ENCODE data around the gene ZNF341.

ZNF341 gene

GRCh38 chr20:33822423-33822822 lies 90.6 kb downstream of the ZNF341 start:
- Histone ChIP-seq H3K27me3 (ENCODE audit: control insufficient read depth in 3 of 3, insufficient read depth in 3 of 3, low read depth in 1 of 3, low read length in 3 of 3) (no peaks in the 10 kb centered on the region), H2AK5ac (ENCODE audit: low read depth, low read length) (no peak overlapping the region), H2BK5ac (ENCODE audit: low read length) (no peak overlapping the region), H3K18ac (ENCODE audit: low read length) (no peak overlapping the region), H2AFZ (ENCODE audit: low read length) (no peak overlapping the region), H3K4me1 (ENCODE audit: control insufficient read depth in 2 of 2, insufficient read depth in 1 of 2, low read depth in 1 of 2, low read length in 2 of 2) (peaks cover 2 to 3% of the 10 kb centered on the region in 2 donors), H3K27ac (replicated peaks; ENCODE audit: low read length) (no peak overlapping the region), H2BK15ac (ENCODE audit: low read length) (no peak overlapping the region), H3K4me2 (ENCODE audit: insufficient read depth, low read length, poor library complexity, severe bottlenecking) (no peak overlapping the region), H3K14ac (ENCODE audit: low read length) (no peak overlapping the region), H3K9ac (ENCODE audit: low read depth, low read length, poor library complexity) (no peak overlapping the region), H3K36me3 (replicated peaks in 1 of 2; ENCODE audit: control insufficient read depth in 2 of 2, insufficient read depth in 2 of 2, low read length in 2 of 2) (no peaks in the 10 kb centered on the region), H3K4ac (ENCODE audit: low read length) (no peak overlapping the region), H2BK12ac (ENCODE audit: low read length) (no peak overlapping the region), H3K4me3 (ENCODE audit: low read length in 2 of 2) (no peak overlapping the region), H3K79me1 (ENCODE audit: low read depth, low read length) (peaks cover 4% of the 10 kb centered on the region), H3K9me3 (replicated peaks in 1 of 2; ENCODE audit: control insufficient read depth in 2 of 2, insufficient read depth in 1 of 2, low read depth in 1 of 2, low read length in 2 of 2) (no peaks in the 10 kb centered on the region), H2BK120ac (ENCODE audit: low read depth, low read length) (no peak overlapping the region), H4K91ac (ENCODE audit: low read depth, low read length, poor library complexity) (no peak overlapping the region), H4K8ac (ENCODE audit: low read depth, low read length) (no peak overlapping the region), H3K23ac (ENCODE audit: low read depth, low read length, poor library complexity) (no peak overlapping the region)
- no peak for DNase-seq (ENCODE audit: low spot score)
- no CpG with 5 or more reads among the region's 5 CpGs for WGBS, 2 donors (ENCODE audit: extremely low coverage in 2 of 2, insufficient read length in 2 of 2, insufficient replicate concordance in 1 of 2)

GRCh38 chr20:33822991-33823390 lies 91.2 kb downstream of the ZNF341 start:
- Histone ChIP-seq H3K27ac (replicated peaks; ENCODE audit: low read length) (no peak overlapping the region), H3K9me3 (replicated peaks in 1 of 2; ENCODE audit: control insufficient read depth in 2 of 2, insufficient read depth in 1 of 2, low read depth in 1 of 2, low read length in 2 of 2) (no peaks in the 10 kb centered on the region), H3K4me3 (ENCODE audit: low read length in 2 of 2) (no peak overlapping the region), H3K14ac (ENCODE audit: low read length) (no peak overlapping the region), H2BK12ac (ENCODE audit: low read length) (no peak overlapping the region), H2BK5ac (ENCODE audit: low read length) (no peak overlapping the region), H4K8ac (ENCODE audit: low read depth, low read length) (no peak overlapping the region), H3K18ac (ENCODE audit: low read length) (no peak overlapping the region), H3K27me3 (ENCODE audit: control insufficient read depth in 3 of 3, insufficient read depth in 3 of 3, low read depth in 1 of 3, low read length in 3 of 3) (no peaks in the 10 kb centered on the region), H2AK5ac (ENCODE audit: low read depth, low read length) (no peak overlapping the region), H3K79me1 (ENCODE audit: low read depth, low read length) (peaks cover 3% of the 10 kb centered on the region), H3K4ac (ENCODE audit: low read length) (no peak overlapping the region), H4K91ac (ENCODE audit: low read depth, low read length, poor library complexity) (no peak overlapping the region), H3K4me1 (ENCODE audit: control insufficient read depth in 2 of 2, insufficient read depth in 1 of 2, low read depth in 1 of 2, low read length in 2 of 2) (peaks cover 2 to 3% of the 10 kb centered on the region in 2 donors), H3K36me3 (replicated peaks in 1 of 2; ENCODE audit: control insufficient read depth in 2 of 2, insufficient read depth in 2 of 2, low read length in 2 of 2) (no peaks in the 10 kb centered on the region), H2BK15ac (ENCODE audit: low read length) (no peak overlapping the region), H3K23ac (ENCODE audit: low read depth, low read length, poor library complexity) (no peak overlapping the region), H3K4me2 (ENCODE audit: insufficient read depth, low read length, poor library complexity, severe bottlenecking) (no peak overlapping the region), H2AFZ (ENCODE audit: low read length) (no peak overlapping the region), H2BK120ac (ENCODE audit: low read depth, low read length) (no peak overlapping the region), H3K9ac (ENCODE audit: low read depth, low read length, poor library complexity) (no peak overlapping the region)
- WGBS, 2 donors (ENCODE audit: extremely low coverage in 2 of 2, insufficient read length in 2 of 2, insufficient replicate concordance in 1 of 2), result no CpG with 5 or more reads among the region's 5 CpGs
- DNase-seq (ENCODE audit: low spot score), result no peak

DNA sequence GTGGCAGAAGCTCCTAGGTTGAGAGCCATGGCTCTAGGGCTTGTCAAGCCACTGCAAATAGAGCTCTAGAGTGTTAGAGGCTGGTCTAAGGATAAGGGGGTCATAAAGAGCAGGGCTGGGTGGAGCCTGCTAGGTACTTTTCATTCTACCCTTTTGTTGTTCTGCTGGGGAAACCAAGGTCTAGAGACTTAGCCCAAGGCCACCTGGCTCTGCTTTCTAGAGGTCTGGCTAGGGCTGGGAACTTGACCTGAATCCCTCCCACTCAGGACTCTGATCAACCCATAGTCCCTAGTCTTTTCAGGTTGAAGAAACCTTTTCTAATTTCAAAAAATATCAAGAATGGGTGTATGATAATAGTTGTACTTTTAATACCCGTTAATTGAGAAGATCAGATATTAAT lies 93.1 kb downstream of the ZNF341 start:
- no peak overlapping the region for H3K14ac ChIP-seq (ENCODE audit: low read length)
- no CpG with 5 or more reads among the region's 1 CpG for WGBS, 2 donors (ENCODE audit: extremely low coverage in 2 of 2, insufficient read length in 2 of 2, insufficient replicate concordance in 1 of 2)
- no peak overlapping the region for H2AK5ac ChIP-seq (ENCODE audit: low read depth, low read length)
- H3K23ac ChIP-seq (ENCODE audit: low read depth, low read length, poor library complexity), result no peak overlapping the region
- H3K4ac ChIP-seq (ENCODE audit: low read length), result no peak overlapping the region
- H2BK5ac ChIP-seq (ENCODE audit: low read length), result no peak overlapping the region
- H3K36me3 ChIP-seq (replicated peaks in 1 of 2; ENCODE audit: control insufficient read depth in 2 of 2, insufficient read depth in 2 of 2, low read length in 2 of 2), result no peaks in the 10 kb centered on the region
- no peak overlapping the region for H4K91ac ChIP-seq (ENCODE audit: low read depth, low read length, poor library complexity)
- no peak overlapping the region for H3K27ac ChIP-seq (replicated peaks; ENCODE audit: low read length)
- no peak overlapping the region for H2BK120ac ChIP-seq (ENCODE audit: low read depth, low read length)
- no peak for DNase-seq (ENCODE audit: low spot score)
- H2BK15ac ChIP-seq (ENCODE audit: low read length), result no peak overlapping the region
- peaks cover 2% of the 10 kb centered on the region for H3K79me1 ChIP-seq (ENCODE audit: low read depth, low read length)
- H3K9ac ChIP-seq (ENCODE audit: low read depth, low read length, poor library complexity), result no peak overlapping the region
- H2BK12ac ChIP-seq (ENCODE audit: low read length), result no peak overlapping the region
- H3K9me3 ChIP-seq (replicated peaks in 1 of 2; ENCODE audit: control insufficient read depth in 2 of 2, insufficient read depth in 1 of 2, low read depth in 1 of 2, low read length in 2 of 2), result no peaks in the 10 kb centered on the region
- no peak overlapping the region for H2AFZ ChIP-seq (ENCODE audit: low read length)
- H3K4me1 ChIP-seq (ENCODE audit: control insufficient read depth in 2 of 2, insufficient read depth in 1 of 2, low read depth in 1 of 2, low read length in 2 of 2), result peaks cover 2 to 4% of the 10 kb centered on the region in 2 donors
- no peak overlapping the region for H4K8ac ChIP-seq (ENCODE audit: low read depth, low read length)
- no peaks in the 10 kb centered on the region for H3K27me3 ChIP-seq (ENCODE audit: control insufficient read depth in 3 of 3, insufficient read depth in 3 of 3, low read depth in 1 of 3, low read length in 3 of 3)
- no peak overlapping the region for H3K4me3 ChIP-seq (ENCODE audit: low read length in 2 of 2)
- no peak overlapping the region for H3K4me2 ChIP-seq (ENCODE audit: insufficient read depth, low read length, poor library complexity, severe bottlenecking)
- H3K18ac ChIP-seq (ENCODE audit: low read length), result no peak overlapping the region

GRCh38 chr20:33825340-33826269 lies 93.8 kb downstream of the ZNF341 start:
- Histone ChIP-seq H3K4ac (ENCODE audit: low read length) (no peak overlapping the region), H2AK5ac (ENCODE audit: low read depth, low read length) (no peak overlapping the region), H2AFZ (ENCODE audit: low read length) (no peak overlapping the region), H4K8ac (ENCODE audit: low read depth, low read length) (no peak overlapping the region), H3K36me3 (replicated peaks in 1 of 2; ENCODE audit: control insufficient read depth in 2 of 2, insufficient read depth in 2 of 2, low read length in 2 of 2) (no peaks in the 10 kb centered on the region), H4K91ac (ENCODE audit: low read depth, low read length, poor library complexity) (no peak overlapping the region), H3K18ac (ENCODE audit: low read length) (no peak overlapping the region), H3K27me3 (ENCODE audit: control insufficient read depth in 3 of 3, insufficient read depth in 3 of 3, low read depth in 1 of 3, low read length in 3 of 3) (no peaks in the 10 kb centered on the region), H3K9ac (ENCODE audit: low read depth, low read length, poor library complexity) (no peak overlapping the region), H3K4me2 (ENCODE audit: insufficient read depth, low read length, poor library complexity, severe bottlenecking) (no peak overlapping the region), H3K4me3 (ENCODE audit: low read length in 2 of 2) (no peak overlapping the region), H3K4me1 (ENCODE audit: control insufficient read depth in 2 of 2, insufficient read depth in 1 of 2, low read depth in 1 of 2, low read length in 2 of 2) (peaks cover 8% of the 10 kb centered on the region in 2 donors), H3K14ac (ENCODE audit: low read length) (no peak overlapping the region), H2BK120ac (ENCODE audit: low read depth, low read length) (no peak overlapping the region), H3K79me1 (ENCODE audit: low read depth, low read length) (peaks cover 2% of the 10 kb centered on the region), H2BK5ac (ENCODE audit: low read length) (no peak overlapping the region), H2BK12ac (ENCODE audit: low read length) (no peak overlapping the region), H3K9me3 (replicated peaks in 1 of 2; ENCODE audit: control insufficient read depth in 2 of 2, insufficient read depth in 1 of 2, low read depth in 1 of 2, low read length in 2 of 2) (no peaks in the 10 kb centered on the region), H3K23ac (ENCODE audit: low read depth, low read length, poor library complexity) (no peak overlapping the region), H2BK15ac (ENCODE audit: low read length) (no peak overlapping the region), H3K27ac (replicated peaks; ENCODE audit: low read length) (no peak overlapping the region)
- no CpG with 5 or more reads among the region's 3 CpGs for WGBS, 2 donors (ENCODE audit: extremely low coverage in 2 of 2, insufficient read length in 2 of 2, insufficient replicate concordance in 1 of 2)
- DNase-seq (ENCODE audit: low spot score), result no peak
